Gastrocnemius medialis (tissue), 4 donors: ENCODE measurements around the gene NUP188.

Experiments
- CTCF ChIP-seq, 5 experiments: fragments of 450-650 bp in 3 of 5; fragments of 200-600 bp in 2 of 5; sonication (generic) in 2 of 5; IDR thresholded peaks in 4 of 5; conservative IDR thresholded peaks in 1 of 5; 1 replicate in 4 of 5; 2 replicates in 1 of 5; pipeline ENCODE4 v1.5.1; 2016 to 2019; ENCODE audit warnings: antibody characterized with exemption in 5 of 5, mild to moderate bottlenecking in 3 of 5, moderate library complexity in 3 of 5
- POLR2A ChIP-seq, 2 donors: fragments of 450-650 bp; IDR thresholded peaks; one replicate each; pipeline ENCODE4 v1.6.1; 2017; ENCODE audit warnings: antibody characterized with exemption in 2 of 2, mild to moderate bottlenecking in 2 of 2, moderate library complexity in 2 of 2

GRCh38 chr9:129037767-129038098, 90.2 kb downstream of the NUP188 start:
- TF ChIP-seq POLR2A (IDR thresholded peaks at IDR 0.05) (no peak), CTCF (IDR thresholded peaks at IDR 0.05 in 4 of 5, conservative IDR thresholded peaks at IDR 0.05 in 1 of 5) (no peak)
